ENCODE measurements around the gene ZSCAN5B.

ZSCAN5B gene

GRCh38 chr19:56146904-56147303 is 50.7 kb downstream of the ZSCAN5B start:
- DNase-seq (ENCODE audit: extremely low read depth in 1 of 2, low read depth in 1 of 2): no peak

GRCh38 chr19:56145698-56146097 is 51.9 kb downstream of the ZSCAN5B start:
- no peak for DNase-seq (ENCODE audit: extremely low read depth in 1 of 2, low read depth in 1 of 2)

- DNase-seq (ENCODE audit: extremely low read depth in 1 of 2, low read depth in 1 of 2): no peak
These were observed 52.8 kb downstream of the ZSCAN5B start for GRCh38 chr19:56144831-56145230.

- no peak for DNase-seq (ENCODE audit: extremely low read depth in 1 of 2, low read depth in 1 of 2)
These were observed 53.2 kb downstream of the ZSCAN5B start for GRCh38 chr19:56144376-56144775.

- DNase-seq (ENCODE audit: extremely low read depth in 1 of 2, low read depth in 1 of 2): no peak
These were observed 54.6 kb downstream of the ZSCAN5B start for GRCh38 chr19:56142897-56143434.

- DNase-seq (ENCODE audit: extremely low read depth in 1 of 2, low read depth in 1 of 2): no peak
These were observed 55.3 kb downstream of the ZSCAN5B start for GRCh38 chr19:56142087-56142787.

GRCh38 chr19:56141417-56141993 is 56.1 kb downstream of the ZSCAN5B start:
- no peak for DNase-seq (ENCODE audit: extremely low read depth in 1 of 2, low read depth in 1 of 2)

GRCh38 chr19:56140583-56141416 is 56.8 kb downstream of the ZSCAN5B start, which contains the start of gene ZNF444:
ZNF444 (plus strand) TSS chr19:56141287; CDS start chr19:56146912, 5,625 bp downstream.
- peak; percentile 97 to 99 for DNase-seq (ENCODE audit: extremely low read depth in 1 of 2, low read depth in 1 of 2)

- no peak for DNase-seq (ENCODE audit: extremely low read depth in 1 of 2, low read depth in 1 of 2)
These were observed 57.6 kb downstream of the ZSCAN5B start for GRCh38 chr19:56139847-56140582.
